HepG2 (cell line): Measurements from ENCODE around the gene ZFPL1. TPM values are rescaled to one million over a fixed set of nuclear protein-coding genes. Genes with fewer than 3 reads are reported as not detected.

Source experiments
- ATAC-seq: fragments of 200-7000 bp; cut with Tn5 transposase; 3 replicates; pipeline ENCODE4 v1.9.1; 2020; ENCODE audit warnings: mild to moderate bottlenecking, moderate library complexity
- BruUV-seq: library from RNA; stranded (reverse); fragments of 400-500 nt; replicated peaks from 2 replicates; lab custom pipeline; 2021; lab: Mats Ljungman, UMichigan
- CTCF ChIA-PET: fragments of 300-600 bp; formaldehyde crosslinking; extraction: SDS; loops from one replicate; lab custom pipeline; 2021; ENCODE audit warnings: low total read pairs, inconsistent platforms, low intra/inter-chr PET ratio; lab: Yijun Ruan, JAX
- POLR2A ChIA-PET: fragments of 350-600 bp; sonication (Branson Sonifier 250); formaldehyde crosslinking; loops from one replicate; lab custom pipeline; 2020; ENCODE audit warnings: antibody characterized with exemption, inconsistent platforms; lab: Yijun Ruan, JAX
- DNase-seq: peaks from one replicate; pipeline ENCODE4 v3.0.0-alpha.2; 2015; ENCODE audit warnings: low spot score
- FAIRE-seq: peaks from 3 replicates; lab custom pipeline; 2011; peaks lifted over from hg19 to GRCh38; lab: Jason Lieb, UNC
- H2AFZ ChIP-seq: one replicate; pipeline ENCODE4 v1.6.1; 2011; ENCODE audit warnings: low read length, inconsistent platforms
- H3K27ac ChIP-seq: fragments of 300-600 bp; 3 replicates; pipeline ENCODE4 v1.8.0; 2011; ENCODE audit warnings: mixed run types, mild to moderate bottlenecking, mixed read lengths, low read length, inconsistent platforms; ENCODE audit not compliant: insufficient read depth; ENCODE audit errors: extremely low read length
- H3K27me3 ChIP-seq, 2 experiments: fragments of 200-600 bp in 1 of 2; 2 replicates in 1 of 2; 3 replicates in 1 of 2; pipeline versions ENCODE4 v1.6.0 to v1.8.0; 2011; ENCODE audit warnings: low read length in 2 of 2, mild to moderate bottlenecking in 2 of 2, moderate library complexity in 2 of 2, inconsistent platforms in 1 of 2; ENCODE audit not compliant: insufficient read depth in 2 of 2, control insufficient read depth in 1 of 2
- H3K36me3 ChIP-seq, 2 experiments: fragments of 200-600 bp in 1 of 2; replicated peaks in 1 of 2; 2 replicates in 1 of 2; 3 replicates in 1 of 2; pipeline versions ENCODE4 v1.5.1 to v1.8.0; 2011; ENCODE audit warnings: low read length in 2 of 2, inconsistent platforms in 1 of 2; ENCODE audit not compliant: insufficient read depth in 2 of 2, control insufficient read depth in 1 of 2
- H3K4me1 ChIP-seq: 2 replicates; pipeline ENCODE4 v1.5.1; 2012; ENCODE audit warnings: low read length, inconsistent platforms; ENCODE audit not compliant: insufficient read depth
- H3K4me2 ChIP-seq: 2 replicates; pipeline ENCODE4 v1.6.0; 2011; ENCODE audit warnings: low read depth, low read length, inconsistent platforms
- H3K4me3 ChIP-seq, 3 experiments: fragments of 200-600 bp in 1 of 3; sonication (generic), shearing (Covaris generic) in 1 of 3; replicated peaks in 1 of 3; 2 replicates each; pipeline ENCODE4 v1.5.1; 2011 to 2016; ENCODE audit warnings: low read length in 3 of 3, inconsistent platforms in 2 of 3, low read depth in 2 of 3, mild to moderate bottlenecking in 2 of 3, control low read depth in 1 of 3, mixed read lengths in 1 of 3; ENCODE audit not compliant: insufficient read depth in 1 of 3
- H3K79me2 ChIP-seq: one replicate; pipeline ENCODE4 v1.6.1; 2011; ENCODE audit warnings: low read length, inconsistent platforms; ENCODE audit not compliant: insufficient read depth
- H3K9ac ChIP-seq: 2 replicates; pipeline ENCODE4 v1.6.0; 2011; ENCODE audit warnings: mild to moderate bottlenecking, low read depth, low read length, inconsistent platforms; ENCODE audit not compliant: insufficient read depth
- H3K9me3 ChIP-seq: 2 replicates; pipeline ENCODE4 v1.5.1; 2012; ENCODE audit warnings: mild to moderate bottlenecking, low read length
- H4K20me1 ChIP-seq: 2 replicates; pipeline ENCODE4 v1.6.0; 2011; ENCODE audit warnings: inconsistent platforms, mild to moderate bottlenecking, low read length, moderate library complexity; ENCODE audit not compliant: insufficient read depth
- BCLAF1 ChIP-seq: fragments of 450-650 bp; IDR thresholded peaks from 2 replicates; pipeline ENCODE4 v1.6.1; 2017; ENCODE audit warnings: mild to moderate bottlenecking
- HOXA9 ChIP-seq: sonication (generic); formaldehyde crosslinking; IDR thresholded peaks from 2 replicates; pipeline ENCODE4 v1.8.1; 2022; ENCODE audit warnings: missing genetic modification reagents, mild to moderate bottlenecking, moderate library complexity, borderline replicate concordance
- KDM5A ChIP-seq: fragments of 200-600 bp; sonication (generic); IDR thresholded peaks from 2 replicates; pipeline ENCODE4 v1.7.0; 2018; ENCODE audit warnings: antibody characterized with exemption, mild to moderate bottlenecking, low read length, borderline replicate concordance
- NFE2L1 ChIP-seq: sonication (generic); formaldehyde crosslinking; IDR thresholded peaks from 2 replicates; pipeline ENCODE4 v1.4.0; 2020; ENCODE audit warnings: missing genetic modification reagents, mild to moderate bottlenecking, borderline replicate concordance
- NFKB2 ChIP-seq: sonication (generic); formaldehyde crosslinking; IDR thresholded peaks from 2 replicates; pipeline ENCODE4 v1.4.0; 2020; ENCODE audit warnings: missing genetic modification reagents, borderline replicate concordance
- PAWR ChIP-seq: sonication (generic); formaldehyde crosslinking; IDR thresholded peaks from 2 replicates; pipeline ENCODE4 v1.4.0; 2020; ENCODE audit warnings: missing genetic modification reagents, mild to moderate bottlenecking, borderline replicate concordance
- PHF8 ChIP-seq: sonication (generic); formaldehyde crosslinking; IDR thresholded peaks from 2 replicates; pipeline ENCODE4 v1.5.0; 2020; ENCODE audit warnings: missing genetic modification reagents
- PLSCR1 ChIP-seq: sonication (generic); formaldehyde crosslinking; IDR thresholded peaks from 2 replicates; pipeline ENCODE4 v1.5.0; 2020; ENCODE audit warnings: missing genetic modification reagents, mild to moderate bottlenecking, borderline replicate concordance
- SRSF4 ChIP-seq: fragments of 200-400 bp; formaldehyde crosslinking; IDR thresholded peaks from one replicate; pipeline ENCODE4 v1.6.1; 2018; ENCODE audit warnings: mild to moderate bottlenecking, low read depth, low read length, moderate library complexity; ENCODE audit not compliant: poor library complexity, severe bottlenecking
- ZNF142 ChIP-seq: sonication (generic); formaldehyde crosslinking; IDR thresholded peaks from 2 replicates; pipeline ENCODE4 v1.4.0; 2020; ENCODE audit warnings: missing genetic modification reagents
- ZNF558 ChIP-seq: sonication (generic); formaldehyde crosslinking; IDR thresholded peaks from 2 replicates; pipeline ENCODE4 v1.9.0; 2022; ENCODE audit warnings: mild to moderate bottlenecking, missing genetic modification reagents, borderline replicate concordance
- ZNF709 ChIP-seq: sonication (generic); formaldehyde crosslinking; IDR thresholded peaks from 2 replicates; pipeline ENCODE4 v1.5.0; 2020; ENCODE audit warnings: mild to moderate bottlenecking, missing genetic modification reagents
- ZNF782 ChIP-seq: sonication (generic); formaldehyde crosslinking; IDR thresholded peaks from 2 replicates; pipeline ENCODE4 v1.4.0; 2020; ENCODE audit warnings: missing genetic modification reagents, mild to moderate bottlenecking, borderline replicate concordance
- ZSCAN29 ChIP-seq: sonication (generic); formaldehyde crosslinking; conservative IDR thresholded peaks from 2 replicates; pipeline ENCODE4 v1.4.0; 2020; ENCODE audit warnings: mild to moderate bottlenecking, missing genetic modification reagents
- WGBS: methylation state at CpG from one replicate; pipeline ENCODE4 v1.1.6; 2017; ENCODE audit warnings: low lambda C conversion rate; 5-methylcytosine and 5-hydroxymethylcytosine counted together
- in situ Hi-C: cut with HindIII; loops from 2 replicates; pipeline ENCODE4 v1.10.0; 2017; ENCODE audit warnings: low pct_unique_long_range_greater_than_20kb; ENCODE audit not compliant: extremely low pct_ligation_motif_present
- intact Hi-C: fragments of 100-400 bp; cut with micrococcal nuclease; formaldehyde crosslinking; loops from one replicate; pipeline ENCODE4 v1.10.0; 2022; ENCODE audit not compliant: unreplicated experiment
- polyA plus RNA-seq, 8 experiments: library from polyadenylated mRNA; depleted of rRNA in 3 of 8; stranded (reverse) in 7 of 8; unstranded in 1 of 8; fragments of >200 nt; fragmentation: Illumina TruSeq in 4 of 8; extraction: Trizol in 4 of 8; gene quantifications; 2 replicates each; pipeline versions ENCODE4 v1.2.1 to v1.2.3, GENCODE V29; 2011 to 2016; ENCODE audit warnings: low read depth in 4 of 8, missing spikeins in 1 of 8, mixed read lengths in 1 of 8; ENCODE audit not compliant: insufficient read depth in 1 of 8
- total RNA-seq, 5 experiments: library from RNA; depleted of rRNA; stranded (reverse); fragments of >200 nt; fragmentation: Illumina TruSeq; extraction: Trizol; gene quantifications; 2 replicates each; pipeline ENCODE4 v1.2.3, GENCODE V29; 2016; ENCODE audit warnings: low read depth in 1 of 5

Gene ZFPL1
- total and polyA plus RNA-seq, 2 of the 13 experiments (the other 11 are each of a cell fraction or from before 2014, with no cell fraction given), result 32.2 to 56.0 TPM

- TF ChIP-seq KDM5A, result no peak
- TF ChIP-seq PHF8 (CRISPR knock-in tag), result 0 out of 2 replicates have a peak, but pooled peaks have one; percentile 2
- TF ChIP-seq HOXA9 (CRISPR knock-in tag), result no peak
- TF ChIP-seq SRSF4, result no peak
- TF ChIP-seq ZNF782, result no peak
- TF ChIP-seq PLSCR1 (CRISPR knock-in tag), result no peak
- no peak for TF ChIP-seq NFE2L1 (CRISPR knock-in tag)
Measured at GRCh38 chr11:65056999-65057398, 27.0 kb upstream of the ZFPL1 start (continued).

- intact Hi-C loops, result no loop called here
- ATAC-seq (no peak), DNase-seq (no peak), FAIRE-seq (no peak)
- peak overlapping the region; percentile 42 for H3K9ac ChIP-seq
- no peak overlapping the region for H2AFZ ChIP-seq
- H3K4me1 ChIP-seq, result peaks cover 58% of the 10 kb centered on the region
- H3K4me3 ChIP-seq, result peak overlapping the region; percentile 32 to 75 (median 57); a peak in 5 of 6 replicates
- H3K4me2 ChIP-seq, result peak overlapping the region; percentile 82
- H3K9me3 ChIP-seq, result no peaks in the 10 kb centered on the region
- ChIA-PET POLR2A (interaction anchor here (0.6 to 4.1 kb wide), 6 partner anchors 11 to 113 kb away, joined by 3 to 39 read pairs (median 4); partner anchors contain the start of genes SAC3D1 and SPDYC), CTCF (no interaction called here)
- no peaks in the 10 kb centered on the region for H3K36me3 ChIP-seq
- no TSS peak for BruUV-seq
- no peaks in the 10 kb centered on the region for H3K79me2 ChIP-seq
- H3K27ac ChIP-seq, result peak overlapping the region; percentile 24
- H4K20me1 ChIP-seq, result no peaks in the 10 kb centered on the region
- WGBS, result 84% methylated on average over 7 of the region's 7 CpGs
- no peaks in the 10 kb centered on the region for H3K27me3 ChIP-seq
- in situ Hi-C loops, result no loop called here
- TF ChIP-seq ZNF709 (CRISPR knock-in tag), result no peak
- TF ChIP-seq ZSCAN29, result no peak
- TF ChIP-seq BCLAF1, result no peak
- TF ChIP-seq ZNF558, result no peak
- TF ChIP-seq NFKB2 (CRISPR knock-in tag), result no peak
- no peak for TF ChIP-seq PAWR (CRISPR knock-in tag)
- no peak for TF ChIP-seq ZNF142 (CRISPR knock-in tag)
Measured at GRCh38 chr11:65057526-65057925, 26.5 kb upstream of the ZFPL1 start.
